GM03348 (cell line): Measurements from ENCODE around the gene ACHE.

Experiments
- DNase-seq: peaks from one replicate; pipeline ENCODE4 v3.0.0; 2012; ENCODE audit warnings: low spot score

ACHE gene

DNA sequence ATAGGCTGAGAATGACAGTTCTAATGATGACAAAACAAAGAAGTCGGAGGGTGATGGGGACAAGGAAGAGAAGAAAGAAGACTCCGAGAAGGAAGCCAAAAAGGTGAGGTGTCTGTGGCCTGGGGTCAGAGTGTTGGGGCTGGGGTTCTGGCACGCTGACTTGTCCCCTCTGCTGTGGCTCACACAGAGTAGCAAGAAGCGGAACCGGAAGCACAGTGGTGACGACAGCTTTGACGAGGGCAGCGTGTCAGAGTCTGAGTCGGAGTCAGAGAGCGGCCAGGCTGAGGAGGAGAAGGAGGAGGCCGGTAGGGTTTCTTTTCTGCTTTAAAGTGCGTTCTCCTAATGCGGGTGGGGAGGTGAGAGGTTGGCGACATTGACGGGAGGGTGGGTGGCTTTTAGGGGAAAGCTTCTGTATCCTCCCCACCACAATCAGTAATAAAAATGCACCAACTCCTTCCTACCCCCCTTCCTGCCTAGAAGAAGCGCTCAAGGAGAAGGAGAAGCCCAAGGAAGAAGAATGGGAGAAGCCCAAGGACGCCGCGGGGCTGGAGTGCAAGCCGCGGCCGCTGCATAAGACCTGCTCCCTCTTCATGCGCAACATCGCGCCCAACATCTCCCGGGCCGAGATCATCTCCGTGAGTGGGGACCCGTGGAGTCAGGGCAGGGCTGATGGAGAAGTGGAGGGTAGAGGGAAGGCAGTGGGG, 10.8 kb downstream of the ACHE start:
- no peak for DNase-seq

DNA sequence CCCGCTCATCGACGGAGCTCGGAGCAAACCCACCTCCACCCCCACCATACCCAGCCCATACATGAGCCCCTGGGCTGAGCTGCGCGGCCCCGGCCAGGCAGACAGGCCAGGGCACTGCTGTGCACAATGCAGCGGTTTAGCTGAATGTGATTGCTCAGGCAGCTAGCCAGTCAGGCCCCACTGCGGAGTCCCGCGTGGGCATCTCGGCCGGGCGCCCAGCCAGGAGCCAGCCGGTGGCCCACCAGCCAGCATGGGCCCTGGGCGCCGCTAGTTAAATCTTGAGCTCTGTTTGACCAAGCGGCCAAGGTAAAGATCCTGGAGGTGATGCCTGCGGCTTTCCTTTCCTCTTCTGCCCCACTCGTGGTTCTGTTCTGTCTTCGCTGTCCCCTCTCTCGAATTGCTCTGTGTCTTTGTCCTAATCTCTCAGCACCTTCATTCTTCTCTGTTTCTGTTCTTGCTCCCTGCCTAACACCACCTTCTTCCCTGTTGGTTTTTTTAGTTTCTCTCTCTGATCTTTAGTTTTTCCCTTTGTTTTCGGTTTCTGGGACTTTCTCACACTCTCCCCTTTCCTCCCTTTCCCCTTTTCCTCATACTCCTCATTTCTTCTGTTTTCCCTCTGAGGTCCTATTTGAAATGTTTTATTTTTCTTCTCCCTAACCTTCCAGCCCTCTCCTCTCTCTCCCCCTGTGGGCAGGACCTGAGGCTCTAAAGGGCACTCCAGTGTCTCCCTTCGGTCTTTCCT, 12.7 kb downstream of the ACHE start:
- no peak for DNase-seq

DNA sequence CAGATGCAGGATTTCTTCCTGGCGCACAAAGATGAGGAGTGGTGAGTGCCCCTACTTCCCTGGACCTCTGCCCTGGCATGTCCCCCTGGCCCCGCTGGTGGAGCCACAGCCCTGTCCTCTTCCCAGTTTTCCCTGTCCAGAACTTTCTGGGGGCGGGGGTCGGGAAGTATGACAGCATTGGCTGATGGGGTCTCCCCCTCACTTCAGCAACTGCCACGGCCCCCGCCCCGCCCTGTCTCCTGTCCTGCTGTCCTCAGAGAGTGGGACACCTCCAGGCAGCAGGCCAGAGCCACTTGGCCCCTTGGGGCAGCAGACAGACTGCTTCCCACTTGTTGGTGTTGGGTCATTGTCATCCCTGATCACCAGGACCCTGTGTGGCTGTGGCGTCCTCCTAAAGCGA, 13.5 kb downstream of the ACHE start:
- DNase-seq, result no peak

DNA sequence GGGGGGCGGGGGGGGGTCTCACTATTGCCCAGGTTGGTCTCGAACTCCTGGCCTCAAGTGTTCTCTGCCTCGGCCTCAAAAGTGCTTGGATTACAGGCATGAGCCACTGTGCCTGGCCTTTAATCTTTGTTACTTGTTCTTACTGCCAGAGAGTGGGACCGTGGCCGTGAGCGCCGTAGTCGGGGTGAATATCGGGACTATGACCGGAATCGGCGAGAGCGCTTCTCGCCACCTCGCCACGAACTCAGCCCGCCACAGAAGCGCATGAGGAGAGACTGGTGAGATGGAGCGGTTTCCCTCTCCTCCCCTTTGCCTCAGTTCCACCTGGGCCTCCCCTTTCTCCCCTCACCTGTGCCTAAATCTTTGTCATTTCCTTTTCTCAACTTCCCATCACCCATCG, 14.6 kb downstream of the ACHE start:
- no peak for DNase-seq

DNA sequence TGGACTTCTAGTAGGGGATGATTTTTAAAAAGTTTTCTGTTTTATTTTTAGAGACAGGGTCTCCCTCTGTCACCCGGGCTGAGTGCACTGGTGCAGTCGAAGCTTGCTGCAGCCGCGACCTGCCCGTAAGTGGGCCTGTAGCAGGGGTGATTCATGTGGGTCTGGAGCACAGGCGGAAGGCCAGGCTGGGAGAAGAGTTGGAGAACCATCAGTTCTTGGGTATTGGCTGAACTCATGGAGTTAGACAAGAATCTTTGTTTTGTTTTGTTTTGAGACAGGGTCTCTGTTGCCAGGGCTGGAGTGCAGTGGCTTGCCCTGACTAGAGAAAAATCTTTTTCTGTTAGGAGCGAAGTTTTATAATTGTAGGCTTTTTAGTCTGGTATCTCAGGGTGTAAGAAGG, 15.0 kb downstream of the ACHE start:
- no peak for DNase-seq

DNA sequence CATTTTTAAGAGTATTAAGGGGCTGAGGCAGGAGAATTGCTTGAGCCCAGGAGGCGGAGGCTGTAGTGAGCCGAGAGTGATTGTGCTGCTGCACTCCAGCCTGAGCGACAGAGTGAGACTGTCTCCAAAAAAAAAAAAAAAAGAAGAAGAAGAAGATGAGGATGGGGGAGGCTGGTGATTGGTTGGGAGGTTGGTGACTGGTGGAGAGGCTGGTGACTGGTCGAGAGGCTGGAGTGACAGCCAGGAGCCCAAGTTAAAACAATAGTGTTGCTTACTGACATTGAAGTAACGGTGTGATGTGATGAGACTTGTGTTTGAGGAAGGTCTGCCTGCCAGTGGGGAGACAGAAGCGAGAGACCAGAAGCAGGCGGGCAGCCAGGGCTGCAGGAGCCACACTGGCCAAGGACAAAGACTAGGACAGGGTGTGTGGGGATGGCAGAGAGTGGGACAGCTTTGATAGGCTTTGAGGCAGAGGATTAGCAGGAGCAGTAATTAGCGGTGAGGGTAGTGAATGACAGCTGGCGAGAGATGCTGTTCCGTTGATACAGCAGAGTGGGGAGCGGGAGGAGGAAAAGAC, 15.9 kb downstream of the ACHE start:
- no peak for DNase-seq

DNA sequence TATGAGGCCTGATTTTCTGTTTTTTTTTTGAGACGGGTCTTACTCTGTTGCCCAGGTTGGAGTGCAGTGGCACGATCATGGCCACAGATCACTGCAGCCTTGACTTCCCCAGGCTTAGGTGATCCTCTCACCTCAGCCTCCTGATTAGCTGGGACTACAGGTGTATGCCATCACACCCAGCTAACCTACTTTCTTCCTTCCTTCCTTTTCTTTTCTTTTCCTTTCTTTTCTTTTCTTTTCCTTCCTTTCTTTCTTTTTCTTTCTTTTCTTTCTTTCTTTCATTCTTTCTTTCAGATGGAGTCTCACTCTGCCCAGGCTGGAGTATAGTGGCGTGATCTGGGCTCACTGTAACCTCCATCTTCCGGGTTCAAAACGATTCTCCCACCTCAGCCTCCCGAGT, 17.0 kb downstream of the ACHE start:
- no peak for DNase-seq

DNA sequence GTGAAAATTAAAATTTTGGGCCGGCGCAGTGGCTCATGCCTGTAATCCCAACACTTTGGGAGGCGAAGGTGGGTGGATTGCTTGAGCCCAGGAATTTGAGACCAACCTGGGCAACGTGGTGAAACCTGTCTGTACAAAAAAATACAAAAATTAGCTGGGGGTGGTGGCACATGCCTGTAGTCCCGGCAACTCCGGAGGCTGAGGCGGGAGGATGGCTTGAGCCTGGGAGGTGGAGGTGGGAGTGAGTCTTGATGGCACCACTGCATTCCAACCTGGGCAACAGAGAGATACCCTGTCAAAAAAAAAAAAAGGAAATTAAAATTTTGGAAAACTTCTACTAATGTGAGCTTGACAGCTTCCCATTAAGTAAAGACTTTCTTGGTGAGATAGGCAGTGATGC, 17.7 kb downstream of the ACHE start:
- no peak for DNase-seq

DNA sequence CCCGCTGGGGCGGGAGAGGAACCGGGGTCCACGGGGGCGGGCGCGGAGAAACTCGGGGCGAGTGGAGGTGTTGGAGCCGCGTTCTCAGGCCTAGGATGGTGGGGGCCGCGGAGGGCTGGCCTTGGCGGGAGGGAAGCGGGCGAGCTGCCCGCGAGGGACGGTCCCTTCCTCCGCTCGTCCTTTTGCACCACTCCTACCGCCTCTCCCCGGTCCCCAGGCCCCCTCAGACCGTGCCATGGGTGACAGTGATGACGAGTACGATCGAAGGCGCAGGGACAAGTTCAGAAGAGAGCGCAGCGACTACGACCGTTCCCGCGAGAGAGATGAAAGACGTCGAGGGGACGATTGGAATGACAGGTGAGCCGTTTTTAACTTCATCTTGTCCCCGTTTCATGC, 20.3 kb downstream of the ACHE start:
- DNase-seq, result peak; percentile 63

DNA sequence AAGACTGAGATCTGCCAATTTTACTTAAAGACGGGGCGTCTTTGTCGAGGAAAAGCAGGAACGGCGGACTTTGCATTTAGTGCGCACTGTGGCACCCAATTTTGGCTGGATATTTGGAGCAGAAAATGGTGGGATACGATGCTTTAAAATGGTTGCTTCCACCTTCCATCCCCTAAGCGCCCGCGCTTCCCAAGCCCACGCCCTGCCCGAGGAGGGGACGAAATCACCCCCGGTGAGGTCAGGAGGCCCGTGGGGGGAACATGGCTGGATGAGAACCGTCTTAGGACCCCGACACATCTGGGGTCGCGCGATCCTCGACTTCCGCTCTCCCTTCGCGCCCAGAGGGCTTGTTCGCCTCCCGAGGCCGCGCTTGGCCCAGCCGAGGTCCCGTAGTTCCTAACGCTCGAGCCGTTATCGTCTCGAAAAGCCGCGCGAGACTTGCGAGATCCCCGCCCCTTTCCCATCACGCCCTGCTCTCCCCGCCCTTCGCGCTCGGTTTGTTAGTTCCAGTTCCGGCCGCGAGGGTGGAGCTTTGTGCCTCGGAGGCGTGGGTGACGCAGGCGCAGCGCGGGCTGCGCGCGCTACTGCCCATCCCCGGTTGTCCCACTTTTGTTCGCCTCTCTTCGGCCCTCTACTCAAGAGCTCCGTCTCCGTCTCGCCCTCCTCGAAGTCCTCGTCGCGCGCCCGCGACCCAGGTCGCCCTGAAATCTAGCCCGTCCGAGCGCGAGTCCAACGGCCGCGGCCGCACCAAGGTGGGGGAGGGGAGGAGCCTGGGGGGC, 20.9 kb downstream of the ACHE start, which contains the start of gene SRRT:
SRRT (plus strand) TSS at position 527 of the 779 bp plus-strand sequence. CDS start 488 bp downstream, outside the sequence.
- DNase-seq, result peak; percentile 98

DNA sequence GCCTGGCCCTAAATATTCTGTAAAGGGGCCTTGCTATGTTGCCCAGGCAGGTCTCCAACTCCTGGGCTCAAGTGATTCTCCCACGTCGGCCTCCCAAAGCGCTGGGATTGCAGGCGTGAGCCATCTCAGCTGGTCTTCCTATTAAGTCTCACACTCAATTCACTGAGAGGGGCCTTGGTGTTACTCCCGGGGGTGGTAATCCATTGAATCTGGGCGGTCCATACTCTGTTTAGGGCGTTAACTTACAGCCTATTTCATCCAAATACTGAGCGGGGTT, 21.4 kb downstream of the ACHE start:
- no peak for DNase-seq

DNA sequence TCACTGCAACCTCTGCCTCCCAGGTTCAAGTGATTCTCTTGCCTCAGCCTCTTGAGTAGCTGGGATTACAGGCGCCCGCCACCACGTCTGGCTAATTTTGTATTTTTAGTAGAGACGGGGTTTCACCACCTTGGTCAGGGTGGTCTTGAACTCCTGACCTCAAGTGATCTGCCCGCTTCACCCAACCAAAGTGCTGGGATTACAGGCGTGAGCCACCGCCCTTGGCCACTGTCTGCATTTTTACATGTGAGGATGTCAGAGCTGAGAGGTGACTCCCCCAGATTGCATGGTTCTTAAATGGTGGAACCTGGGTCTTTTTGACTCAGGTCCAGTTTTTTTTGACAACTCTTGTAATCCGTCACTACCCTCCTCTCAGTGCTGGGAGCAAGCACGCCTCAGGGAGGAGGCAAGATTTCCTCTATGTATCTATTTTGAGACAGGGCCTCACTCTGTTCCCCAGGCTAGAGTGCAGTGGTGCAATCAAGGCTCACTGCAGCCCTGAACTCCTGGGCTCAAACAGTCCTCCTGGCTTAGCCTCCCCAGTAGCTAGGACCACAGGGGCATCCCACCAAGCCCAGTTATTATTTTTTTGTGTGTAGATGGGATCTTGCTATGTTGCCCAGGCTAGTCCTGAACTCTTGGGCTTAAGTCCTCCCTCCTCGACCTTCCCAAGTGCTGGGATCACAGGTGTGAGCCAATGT, 21.9 kb downstream of the ACHE start:
- no peak for DNase-seq

DNA sequence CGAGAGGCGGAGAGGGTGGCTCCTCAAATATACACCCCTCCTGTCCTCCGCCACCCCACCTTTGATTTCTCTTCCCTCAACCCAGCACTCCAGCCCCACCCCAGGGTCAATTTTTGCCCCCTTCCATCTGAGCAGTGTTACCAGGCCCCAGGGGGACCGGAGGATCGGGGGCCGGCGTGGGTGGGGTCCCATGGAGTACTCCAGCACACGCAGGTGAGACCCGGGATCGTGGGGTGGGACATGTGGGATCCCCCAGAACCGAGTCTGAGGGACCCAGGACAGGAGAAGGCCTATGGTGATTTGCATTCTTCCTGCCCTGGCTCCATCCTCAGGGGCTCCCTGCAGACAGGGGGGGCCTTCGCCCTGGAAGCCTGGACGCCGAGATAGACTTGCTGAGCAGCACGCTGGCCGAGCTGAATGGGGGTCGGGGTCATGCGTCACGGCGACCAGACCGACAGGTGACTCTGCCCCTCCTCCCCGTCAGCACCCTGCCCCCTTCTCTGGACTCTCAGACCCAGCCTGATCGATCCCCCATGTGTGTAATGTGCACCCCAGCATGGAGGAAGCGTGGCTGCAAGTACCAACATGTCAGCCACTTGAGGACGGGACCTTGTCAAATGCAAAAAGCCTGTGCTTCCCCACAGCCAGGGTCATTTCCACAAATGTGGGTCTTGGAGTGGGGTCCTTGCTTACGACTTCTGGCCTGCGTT, 27.8 kb downstream of the ACHE start:
- DNase-seq, result no peak

DNA sequence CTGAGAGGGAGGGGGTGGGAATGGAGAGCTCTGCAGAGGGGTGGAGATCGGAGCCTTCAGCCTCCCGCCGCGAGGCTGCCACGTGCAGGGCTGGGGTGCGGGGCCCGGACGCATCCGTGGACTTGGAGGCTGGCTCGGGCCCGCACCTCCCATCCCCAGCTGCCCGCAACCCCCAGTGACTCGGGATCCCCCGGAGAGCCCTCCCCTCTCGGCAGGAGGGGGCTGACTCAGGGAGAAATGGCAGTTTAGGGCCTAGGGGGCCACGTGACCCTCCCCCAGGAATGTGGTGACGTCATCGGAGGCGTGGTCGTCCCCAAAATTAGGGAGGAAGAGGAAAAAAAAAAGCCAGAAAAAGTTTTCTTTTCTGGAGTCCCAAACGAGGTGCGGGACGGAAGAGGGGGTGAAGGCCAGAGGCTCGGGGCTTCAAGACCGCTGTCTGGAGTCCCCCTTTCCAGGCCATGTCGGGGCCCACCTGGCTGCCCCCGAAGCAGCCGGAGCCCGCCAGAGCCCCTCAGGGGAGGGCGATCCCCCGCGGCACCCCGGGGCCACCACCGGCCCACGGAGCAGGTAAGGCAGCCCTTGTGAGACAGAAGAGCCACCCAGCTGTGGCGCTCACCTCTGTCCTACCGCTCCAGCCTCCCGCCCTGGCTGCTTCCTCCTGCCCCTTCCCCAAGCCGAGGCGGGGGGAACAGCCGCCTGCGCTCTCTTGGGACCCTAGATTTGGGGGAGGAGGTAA, 28.5 kb downstream of the ACHE start, which contains the start of gene TRIP6:
TRIP6 (plus strand) TSS at position 348 of the 736 bp plus-strand sequence; CDS start at position 459, 111 bp downstream.
- DNase-seq, result peak; percentile 98

DNA sequence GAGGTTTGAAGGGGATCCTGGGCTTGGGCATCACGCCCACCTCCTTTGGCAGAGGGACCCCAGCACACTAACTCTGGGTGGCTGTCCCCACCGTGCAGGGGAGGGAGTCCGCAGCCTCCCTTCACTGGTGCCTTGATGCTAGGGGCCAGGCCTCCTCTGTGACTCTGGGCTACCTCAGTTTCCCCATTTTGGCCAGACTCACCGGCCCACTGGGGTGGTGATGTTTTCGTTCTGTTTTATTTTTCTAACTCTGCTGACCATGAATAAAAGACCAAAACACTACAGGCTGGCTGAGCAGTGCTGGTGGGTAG, 29.0 kb downstream of the ACHE start:
- no peak for DNase-seq

DNA sequence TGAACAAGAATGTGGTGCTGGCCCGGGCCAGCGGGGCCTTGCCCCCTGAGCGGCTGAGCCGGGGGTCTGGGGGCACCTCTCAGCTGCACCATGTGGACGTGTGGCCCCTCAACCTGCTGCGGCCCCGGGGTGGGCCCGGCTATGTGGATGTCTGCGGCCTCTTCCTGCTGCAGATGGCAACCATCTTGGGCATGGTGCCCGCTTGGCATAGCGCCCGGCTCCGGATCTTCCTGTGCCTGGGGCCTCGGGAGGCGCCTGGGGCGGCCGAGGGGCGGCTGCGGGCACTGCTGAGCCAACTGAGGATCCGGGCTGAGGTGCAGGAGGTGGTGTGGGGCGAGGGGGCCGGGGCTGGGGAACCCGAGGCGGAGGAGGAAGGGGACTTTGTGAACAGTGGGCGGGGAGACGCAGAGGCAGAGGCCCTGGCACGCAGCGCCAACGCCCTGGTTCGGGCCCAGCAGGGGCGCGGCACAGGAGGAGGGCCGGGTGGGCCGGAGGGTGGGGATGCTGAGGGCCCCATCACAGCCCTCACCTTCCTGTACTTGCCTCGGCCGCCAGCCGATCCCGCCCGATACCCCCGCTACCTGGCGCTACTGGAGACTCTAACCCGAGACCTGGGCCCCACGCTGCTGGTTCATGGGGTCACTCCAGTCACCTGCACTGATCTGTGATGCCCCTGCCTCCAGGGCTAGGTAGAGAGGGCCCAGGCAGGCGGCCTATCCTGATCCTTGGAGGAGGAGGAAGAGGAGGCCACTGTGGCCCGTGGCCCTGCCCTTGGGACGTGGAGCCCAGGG, 29.6 kb downstream of the ACHE start:
- DNase-seq, result peak; percentile 58

DNA sequence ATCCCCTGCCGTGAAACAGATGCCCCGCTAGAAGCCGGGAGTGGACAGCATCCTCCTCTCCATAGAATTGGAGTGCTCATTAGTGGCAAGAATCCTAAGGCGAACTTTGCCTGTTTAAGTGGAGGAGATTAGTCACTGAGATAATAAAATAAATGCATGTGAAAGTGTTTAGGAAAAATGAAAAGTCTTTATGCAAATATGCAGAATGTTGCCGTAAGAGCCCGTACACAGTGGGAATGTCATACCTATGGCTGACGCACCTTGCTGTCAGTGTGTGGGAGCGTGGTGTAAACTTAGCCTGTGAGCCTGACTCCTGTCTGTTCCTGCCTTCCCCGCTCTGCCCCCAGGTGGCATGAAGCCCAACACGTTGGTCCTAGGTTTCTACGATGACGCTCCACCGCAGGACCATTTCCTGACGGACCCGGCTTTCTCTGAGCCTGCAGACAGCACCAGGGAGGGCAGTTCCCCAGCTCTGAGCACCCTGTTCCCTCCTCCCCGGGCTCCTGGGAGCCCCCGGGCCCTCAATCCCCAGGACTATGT, 30.2 kb downstream of the ACHE start:
- no peak for DNase-seq

DNA sequence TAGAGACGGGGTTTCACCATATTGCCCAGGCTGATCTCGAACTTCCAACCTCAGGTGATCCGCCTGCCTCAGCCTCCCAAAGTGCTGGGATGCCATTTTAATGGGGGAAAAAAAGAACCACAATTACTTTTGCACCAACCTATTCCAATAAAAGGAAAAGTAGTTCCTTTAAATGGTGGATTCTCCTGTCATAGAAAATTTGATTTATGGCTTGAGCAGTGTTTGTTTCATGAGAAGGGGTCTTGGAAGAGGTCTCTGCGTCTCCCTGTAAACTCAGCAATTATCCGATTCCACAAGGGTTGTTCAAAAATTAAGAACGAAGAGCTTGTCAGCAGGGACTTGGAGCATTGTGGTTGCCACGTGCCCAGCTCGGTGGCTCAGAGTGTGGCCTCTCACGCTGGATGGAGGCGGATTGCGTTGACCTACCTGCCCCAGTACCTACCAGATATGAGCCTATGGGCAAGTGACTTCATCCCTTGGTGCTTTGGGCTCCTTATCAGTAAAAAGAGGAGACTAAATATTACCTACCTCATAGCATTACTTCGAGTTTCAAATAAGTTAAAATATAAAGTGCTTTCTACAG, 31.3 kb downstream of the ACHE start:
- DNase-seq, result peak; percentile 1

DNA sequence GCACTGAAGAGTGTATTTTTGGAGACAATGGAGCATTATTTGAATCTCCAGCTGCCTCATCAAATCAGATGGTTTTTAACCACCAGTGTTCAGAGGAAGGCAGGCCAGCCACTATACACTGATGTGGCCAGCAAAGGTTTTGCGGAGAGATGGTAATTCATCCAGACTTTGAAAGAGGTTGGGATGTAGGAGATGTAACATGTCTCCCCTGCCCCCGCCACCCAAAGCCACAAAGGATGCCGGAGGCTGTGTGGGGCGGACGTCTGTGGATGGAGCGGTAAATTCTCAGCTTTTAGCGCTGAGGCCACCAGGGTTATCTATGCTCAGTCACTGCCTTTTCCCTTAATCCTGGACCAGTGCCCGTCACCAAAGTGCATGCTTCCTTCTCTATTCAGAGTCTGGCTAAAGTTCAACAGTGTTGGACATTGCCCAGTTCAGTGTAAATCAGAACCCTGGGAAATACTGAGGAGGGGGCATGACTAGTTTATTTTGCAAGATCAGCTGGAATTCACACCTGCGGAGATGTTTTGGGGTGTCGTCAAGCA, 32.2 kb downstream of the ACHE start:
- peak; percentile 1 for DNase-seq
